Measurements from ENCODE around the gene CRISP1.

DNA sequence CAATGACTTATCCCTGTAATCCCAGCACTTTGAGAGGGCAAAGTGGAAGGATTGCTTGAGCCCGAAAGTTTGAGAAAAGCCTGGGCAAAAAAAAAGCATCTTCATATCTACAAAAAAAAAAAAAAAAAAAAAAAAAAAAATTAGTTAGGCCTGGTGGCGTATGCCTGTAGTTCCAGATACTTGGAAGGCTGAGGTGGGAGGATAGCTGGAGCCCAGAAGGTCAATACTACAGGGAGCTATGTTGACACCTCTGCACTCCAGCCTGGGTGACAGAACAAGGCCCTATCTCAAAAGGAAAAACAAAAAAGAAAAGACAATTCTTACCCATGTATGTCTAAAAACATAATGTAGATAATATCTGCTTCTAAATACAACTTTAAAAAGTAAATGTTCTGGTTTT, 27.2 kb downstream of the CRISP1 start:
- TF ChIP-seq EZH2 (IDR thresholded peaks at IDR 0.05; ENCODE audit: insufficient read depth, low read length): no peak
- no peak for TF ChIP-seq CTCF (IDR thresholded peaks at IDR 0.05; ENCODE audit: insufficient read depth, low read depth, low read length)

All from astrocyte (in vitro differentiated cells and primary cell).